T-cell (primary cell): Measurements from ENCODE around the gene CHMP2A. TPM values are rescaled to one million over a fixed set of nuclear protein-coding genes. Genes with fewer than 3 reads are reported as not detected.

Experiments used
- ATAC-seq, 4 experiments: fragments of 200-7000 bp in 3 of 4; fragments of 150-1000 bp in 1 of 4; cut with Tn5 transposase; replicated peaks in 1 of 4; 1 replicate in 3 of 4; 2 replicates in 1 of 4; pipeline ENCODE4 v1.10.0; 2021; ENCODE audit warnings: moderate library complexity in 3 of 4, mild to moderate bottlenecking in 2 of 4, moderate number of reproducible peaks in 1 of 4
- CTCF ChIA-PET, 2 donors: fragments of 300-600 bp; sonication (Branson Sonifier 250); formaldehyde crosslinking; loops; one replicate each; lab custom pipeline; 2022; ENCODE audit warnings: antibody characterized with exemption in 2 of 2; lab: Charles Lee
- POLR2A ChIA-PET, 2 donors: fragments of 300-600 bp; sonication (Branson Sonifier 250); formaldehyde crosslinking; loops; one replicate each; lab custom pipeline; 2022; ENCODE audit warnings: antibody characterized with exemption in 2 of 2; lab: Charles Lee
- DNase-seq, 35 experiments: peaks; one replicate each; pipeline versions ENCODE4 v3.0.0 to v3.0.0-alpha.2; 2013 to 2023
- H3K27ac ChIP-seq: one replicate; pipeline ENCODE4 v1.5.1; 2013; ENCODE audit warnings: low read length
- H3K27me3 ChIP-seq, 2 experiments: replicated peaks in 1 of 2; 1 replicate in 1 of 2; 2 replicates in 1 of 2; pipeline versions ENCODE4 v1.6.1 to v1.7.0; 2013; ENCODE audit warnings: low read length in 1 of 2, mixed read lengths in 1 of 2; ENCODE audit not compliant: control insufficient read depth in 2 of 2, insufficient read depth in 2 of 2; ENCODE audit errors: extremely low read depth in 1 of 2
- H3K36me3 ChIP-seq, 2 donors: 1 replicate in 1 of 2; 2 replicates in 1 of 2; pipeline versions ENCODE4 v1.6.1 to v1.7.0; 2013; ENCODE audit warnings: low read length in 1 of 2; ENCODE audit not compliant: control insufficient read depth in 2 of 2, insufficient read depth in 1 of 2; ENCODE audit errors: extremely low read depth in 1 of 2
- H3K4me1 ChIP-seq, 2 experiments: 1 replicate in 1 of 2; 2 replicates in 1 of 2; pipeline versions ENCODE4 v1.6.1 to v1.7.0; 2013; ENCODE audit warnings: low read length in 2 of 2, mixed read lengths in 1 of 2; ENCODE audit not compliant: insufficient read depth in 2 of 2, control insufficient read depth in 1 of 2; ENCODE audit errors: extremely low read depth in 1 of 2
- H3K4me3 ChIP-seq, 2 donors: 1 replicate in 1 of 2; 2 replicates in 1 of 2; pipeline versions ENCODE4 v1.5.1 to v1.7.0; 2013; ENCODE audit warnings: mild to moderate bottlenecking in 2 of 2, low read length in 1 of 2, moderate library complexity in 1 of 2; ENCODE audit not compliant: control insufficient read depth in 1 of 2; ENCODE audit errors: extremely low read depth in 1 of 2
- H3K9me3 ChIP-seq: 2 replicates; pipeline ENCODE4 v1.7.0; 2013
- H3K27ac Mint-ChIP-seq, 2 donors: one replicate each; pipeline ENCODE4 v1.8.0; 2020 to 2021; ENCODE audit warnings: mild to moderate bottlenecking in 2 of 2, mixed read lengths in 2 of 2
- H3K27me3 Mint-ChIP-seq, 2 donors: one replicate each; pipeline ENCODE4 v1.8.0; 2021 to 2022; ENCODE audit warnings: mixed read lengths in 2 of 2
- H3K36me3 Mint-ChIP-seq: one replicate; pipeline ENCODE4 v1.8.0; 2021; ENCODE audit warnings: mixed read lengths
- H3K4me1 Mint-ChIP-seq, 3 donors: one replicate each; pipeline ENCODE4 v1.8.0; 2020 to 2022; ENCODE audit warnings: mixed read lengths in 3 of 3, mild to moderate bottlenecking in 1 of 3
- H3K4me3 Mint-ChIP-seq, 3 donors: one replicate each; pipeline ENCODE4 v1.8.0; 2020 to 2022; ENCODE audit warnings: mild to moderate bottlenecking in 3 of 3, mixed read lengths in 3 of 3, moderate library complexity in 3 of 3
- H3K9me3 Mint-ChIP-seq, 3 donors: one replicate each; pipeline ENCODE4 v1.8.0; 2020 to 2022; ENCODE audit warnings: mixed read lengths in 3 of 3
- WGBS: methylation state at CpG from one replicate; pipeline ENCODE4 v1.1.5; 2013; ENCODE audit warnings: missing lambda C conversion rate; ENCODE audit not compliant: insufficient coverage; 5-methylcytosine and 5-hydroxymethylcytosine counted together
- total RNA-seq, 35 experiments: library from RNA in 6 of 35; stranded (reverse) in 6 of 35; fragments of 120-200 nt in 1 of 35; gene quantifications; one replicate each; pipeline versions ENCODE4 v1.2.1 to v1.2.4 and lab custom pipeline; 2013 to 2026

Gene CHMP2A
- total RNA-seq, 5 donors from 2014 or later (not counting 1 experiment from before 2014, with no cell fraction given): 61.5 to 82.9 (median 79.3) TPM

DNA sequence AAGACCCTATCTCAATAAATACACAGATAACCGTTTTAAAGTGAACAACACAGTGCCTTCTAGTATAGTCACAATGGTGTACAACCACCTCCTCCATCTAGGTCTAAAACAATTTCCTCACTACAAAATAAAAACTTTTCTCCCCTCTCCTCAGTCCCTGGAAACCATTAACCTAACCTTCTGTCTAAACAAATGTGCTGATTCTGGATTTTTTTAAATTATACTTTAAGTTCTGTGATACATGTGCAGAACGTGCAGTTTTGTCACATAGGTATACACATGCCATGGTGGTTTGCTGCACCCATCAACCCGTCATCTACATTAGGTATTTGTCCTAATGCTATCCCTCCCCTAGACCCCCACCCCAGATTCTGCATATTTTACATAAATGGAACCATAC is 25.5 kb downstream of the CHMP2A start:
- Histone ChIP-seq H3K4me1 (no peaks in the 10 kb centered on the region), H3K27me3 (peaks cover 0 to 6% of the 10 kb centered on the region in 2 experiments), H3K36me3 (no peaks in the 10 kb centered on the region), H3K27ac (no peak overlapping the region), H3K9me3 (no peaks in the 10 kb centered on the region), H3K4me3 (no peak overlapping the region)
- POLR2A ChIA-PET: no interaction called here
- peaks cover 0 to 3% of the 10 kb centered on the region in 2 donors for H3K27me3 Mint-ChIP-seq
- CTCF ChIA-PET: no interaction called here
- WGBS: 88% methylated on average over 1 of the region's 3 CpGs
- no peak overlapping the region for H3K4me3 Mint-ChIP-seq
- H3K27ac Mint-ChIP-seq: no peak overlapping the region
- ATAC-seq: no peak
- no peaks in the 10 kb centered on the region for H3K9me3 Mint-ChIP-seq
- no peak for DNase-seq
- no peaks in the 10 kb centered on the region for H3K4me1 Mint-ChIP-seq
- no peaks in the 10 kb centered on the region for H3K36me3 Mint-ChIP-seq

DNA sequence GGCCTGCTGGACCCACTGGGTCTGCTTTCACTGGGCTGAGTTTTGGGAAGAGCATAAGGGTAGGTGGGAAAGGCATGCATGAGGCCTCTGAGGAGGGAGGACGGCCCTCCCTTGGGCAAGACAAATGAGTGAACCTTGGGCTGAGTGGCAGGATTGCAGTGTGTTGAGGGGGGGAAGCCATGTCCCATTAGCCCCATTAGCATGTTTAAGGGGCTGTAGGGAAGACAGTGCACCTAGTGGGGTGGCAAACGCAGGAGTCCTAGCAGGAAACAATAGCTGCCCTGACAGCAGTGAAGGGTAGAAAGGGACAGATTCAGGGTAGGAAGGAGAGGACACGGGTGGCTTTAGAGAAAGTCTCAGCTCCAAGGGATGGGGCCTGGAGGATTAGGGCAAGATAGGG is 32.2 kb downstream of the CHMP2A start:
- WGBS: 96% methylated on average over 2 of the region's 3 CpGs
- ATAC-seq: no peak
- Mint-ChIP-seq H3K27ac (no peak overlapping the region), H3K36me3 (no peaks in the 10 kb centered on the region), H3K27me3 (no peaks in the 10 kb centered on the region), H3K9me3 (peaks cover 0 to 4% (median 0%) of the 10 kb centered on the region in 3 donors), H3K4me3 (no peak overlapping the region), H3K4me1 (peaks cover 23 to 30% (median 28%) of the 10 kb centered on the region in 3 donors)
- ChIA-PET POLR2A (no interaction called here), CTCF (no interaction called here)
- peaks cover 11 to 28% of the 10 kb centered on the region in 2 experiments for H3K4me1 ChIP-seq
- DNase-seq: no peak
- no peak overlapping the region for H3K4me3 ChIP-seq
- no peaks in the 10 kb centered on the region for H3K27me3 ChIP-seq
- no peak overlapping the region for H3K27ac ChIP-seq
- no peaks in the 10 kb centered on the region for H3K36me3 ChIP-seq
- no peaks in the 10 kb centered on the region for H3K9me3 ChIP-seq

DNA sequence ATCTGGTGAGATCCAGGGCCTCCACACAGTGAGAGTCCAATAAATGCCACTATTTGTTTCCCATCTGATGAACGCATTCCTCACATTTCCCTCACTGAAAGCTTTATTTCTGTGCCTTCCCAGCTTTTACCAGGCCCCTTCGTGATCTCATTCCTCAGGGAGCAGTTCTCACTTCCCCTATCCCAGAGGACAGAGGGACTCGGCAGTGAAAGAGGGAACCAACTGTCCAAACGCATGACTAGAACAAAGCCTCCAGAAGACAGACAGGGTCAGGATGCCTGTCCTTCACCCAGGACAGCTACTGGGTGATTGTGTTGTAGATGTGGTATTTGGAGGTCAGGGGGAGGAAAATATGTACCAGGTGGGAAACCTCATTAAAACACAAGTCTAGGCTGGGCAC is 33.3 kb downstream of the CHMP2A start:
- no peak for ATAC-seq
- POLR2A ChIA-PET: interaction anchor here in 1 of 2 donors (0.6 kb wide), 1 partner anchor 53 kb away, joined by 6 read pairs; no protein-coding TSS in a partner anchor
- no peak overlapping the region for H3K4me3 ChIP-seq
- Mint-ChIP-seq H3K4me3 (no peak overlapping the region), H3K4me1 (peaks cover 23 to 35% (median 32%) of the 10 kb centered on the region in 3 donors), H3K27ac (no peak overlapping the region), H3K27me3 (no peaks in the 10 kb centered on the region), H3K36me3 (no peaks in the 10 kb centered on the region), H3K9me3 (peaks cover 0 to 4% (median 0%) of the 10 kb centered on the region in 3 donors)
- CTCF ChIA-PET: interaction anchor here (0.6 to 2.7 kb wide), 5 partner anchors 22 to 633 kb away, joined by 3 to 13 read pairs (median 4); partner anchors contain the start of genes TRIM28 (in 1 of the 2) and ZNF814 (in 1 of the 2)
- H3K9me3 ChIP-seq: no peaks in the 10 kb centered on the region
- H3K36me3 ChIP-seq: peaks cover 0 to 6% of the 10 kb centered on the region in 2 donors
- no peak for DNase-seq
- H3K4me1 ChIP-seq: peaks cover 11 to 33% of the 10 kb centered on the region in 2 experiments
- no peak overlapping the region for H3K27ac ChIP-seq
- H3K27me3 ChIP-seq: no peaks in the 10 kb centered on the region
- 93% methylated on average over 2 of the region's 4 CpGs for WGBS

DNA sequence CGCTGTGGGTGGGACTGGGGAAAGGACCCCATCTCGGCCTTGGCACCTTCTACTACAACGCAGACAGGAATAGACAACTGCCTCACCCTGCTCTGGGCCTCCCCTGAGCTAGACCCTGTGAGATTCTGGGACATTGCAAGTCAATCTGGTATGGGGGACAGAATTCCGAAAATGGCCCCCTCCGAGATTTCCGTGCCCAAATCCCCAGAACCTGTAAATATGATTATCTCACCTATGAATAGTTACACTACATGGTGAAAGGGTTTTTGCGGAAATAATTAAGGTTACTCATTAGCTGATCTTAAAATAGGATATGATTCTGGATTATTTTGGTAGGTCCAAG is 34.7 kb downstream of the CHMP2A start:
- ChIA-PET POLR2A (interaction anchor here in 1 of 2 donors (0.6 to 1.2 kb wide), 2 partner anchors 24 to 55 kb away, joined by 3 to 4 read pairs; partner anchors contain the start of gene TRIM28), CTCF (interaction anchor here (1.0 to 2.7 kb wide), 10 partner anchors 20 to 158 kb away, joined by 3 to 13 read pairs (median 4); partner anchors contain the start of genes CHMP2A (in 1 of the 2), TRIM28 (in 1 of the 2) and ZNF497 (in 1 of the 2))
- 80% methylated on average over 1 of the region's 7 CpGs for WGBS
- Mint-ChIP-seq H3K27ac (peak overlapping the region; percentile 97 to 98), H3K27me3 (no peaks in the 10 kb centered on the region), H3K36me3 (peaks cover 8% of the 10 kb centered on the region), H3K4me3 (peak overlapping the region; percentile 93 to 94 (median 94)), H3K4me1 (peaks cover 31 to 44% (median 41%) of the 10 kb centered on the region in 3 donors), H3K9me3 (peaks cover 0 to 4% (median 0%) of the 10 kb centered on the region in 3 donors)
- ATAC-seq (no peak), DNase-seq (no peak)
- Histone ChIP-seq H3K36me3 (peaks cover 0 to 16% of the 10 kb centered on the region in 2 donors), H3K27ac (peak overlapping the region; percentile 92), H3K4me1 (peaks cover 11 to 41% of the 10 kb centered on the region in 2 experiments), H3K4me3 (peak overlapping the region; percentile 2 to 88), H3K9me3 (no peaks in the 10 kb centered on the region), H3K27me3 (no peaks in the 10 kb centered on the region)

DNA sequence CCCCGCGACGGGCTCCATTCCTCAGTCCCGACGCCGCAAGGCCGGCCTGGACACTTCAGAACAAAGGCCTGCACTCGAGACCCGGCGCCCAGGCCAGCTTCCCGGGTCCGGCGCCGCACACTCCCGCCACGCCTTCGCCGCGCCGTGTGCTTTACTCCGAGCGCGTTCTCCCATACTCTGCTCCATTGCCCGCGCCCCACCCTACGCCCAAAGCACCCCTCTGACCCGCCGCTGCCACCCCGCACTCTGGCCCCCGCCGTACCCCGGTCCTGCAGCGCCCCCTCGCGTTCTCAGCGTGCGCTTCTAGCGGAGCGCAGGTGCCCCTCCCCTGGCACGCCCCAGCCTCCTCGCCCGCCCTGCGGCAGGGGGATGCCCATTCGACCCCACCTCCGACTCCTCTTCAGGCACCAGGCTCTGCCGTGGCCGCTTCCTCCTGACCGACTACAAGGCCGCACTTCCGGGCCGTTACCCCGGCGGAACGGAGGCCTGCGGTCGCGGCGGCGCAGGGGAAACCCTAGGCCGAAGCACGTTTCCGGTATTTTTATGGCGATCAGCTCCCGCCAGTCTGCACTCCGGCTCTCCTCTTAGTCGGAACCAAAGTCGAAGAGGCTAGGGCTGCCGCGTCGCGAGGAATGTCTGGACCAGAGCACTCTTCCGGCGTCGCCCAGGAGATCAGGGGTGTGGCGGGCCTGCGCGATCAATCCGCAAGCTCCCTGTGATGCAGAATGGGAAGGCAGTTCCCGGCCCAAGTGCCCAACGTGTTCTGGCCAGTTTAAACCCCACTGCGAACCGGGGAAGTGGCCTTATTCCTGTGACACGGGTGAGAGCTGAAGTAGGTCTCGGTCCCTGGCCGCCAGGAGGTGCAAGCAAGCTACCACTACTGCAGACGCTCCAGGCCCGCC is 35.3 kb downstream of the CHMP2A start, which contains the start of gene ZBTB45:
Gene ZBTB45, minus strand, starts transcription at position 456 of the 902 bp plus-strand sequence. CDS start 2,137 bp downstream, outside the sequence.
- peak within 1 kb of the TSS; percentile 97 to 98 for H3K27ac Mint-ChIP-seq
- peak within 1 kb of the TSS; percentile 82 to 88 for H3K4me3 ChIP-seq
- peaks cover 0 to 4% (median 0%) of the 10 kb centered on the region in 3 donors for H3K9me3 Mint-ChIP-seq
- H3K36me3 Mint-ChIP-seq: peaks cover 8% of the 10 kb centered on the region
- H3K27me3 ChIP-seq: no peaks in the 10 kb centered on the region
- peak within 1 kb of the TSS; percentile 92 for H3K27ac ChIP-seq
- H3K4me1 Mint-ChIP-seq: peaks cover 35 to 48% (median 43%) of the 10 kb centered on the region in 3 donors
- H3K9me3 ChIP-seq: no peaks in the 10 kb centered on the region
- H3K27me3 Mint-ChIP-seq: no peaks in the 10 kb centered on the region
- peaks cover 0 to 16% of the 10 kb centered on the region in 2 donors for H3K36me3 ChIP-seq
- peak; percentile 70 to 93 (median 80) for DNase-seq
- POLR2A ChIA-PET: interaction anchor here in 1 of 2 donors (1.2 kb wide), 1 partner anchor 24 kb away, joined by 3 read pairs; the partner anchor contains the start of gene TRIM28
- peaks cover 12 to 45% of the 10 kb centered on the region in 2 experiments for H3K4me1 ChIP-seq
- H3K4me3 Mint-ChIP-seq: peak within 1 kb of the TSS; percentile 93 to 94 (median 94)
- ATAC-seq: peak; percentile 83 to 86 (median 85)
- under 1% methylated on average over 77 of the region's 87 CpGs for WGBS
- CTCF ChIA-PET: interaction anchor here (0.6 to 2.7 kb wide), 11 partner anchors 19 to 232 kb away, joined by 3 to 13 read pairs (median 4); partner anchors contain the start of genes CHMP2A (in 1 of the 2), TRIM28 (in 1 of the 2) and ZNF497 (in 1 of the 2)

DNA sequence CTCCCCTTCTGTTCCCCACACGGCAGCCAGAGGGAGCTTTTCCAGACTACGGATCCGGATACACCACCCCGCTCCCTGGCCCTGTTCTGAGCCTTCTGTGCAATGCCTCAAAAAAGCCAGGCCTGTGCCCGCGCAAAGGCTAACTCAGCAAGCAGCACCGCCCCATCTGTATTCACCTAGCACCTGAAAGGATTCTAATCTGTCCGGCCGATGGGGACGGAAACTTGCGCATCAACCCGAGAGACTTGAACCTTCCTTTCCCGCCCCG is 35.9 kb downstream of the CHMP2A start:
- Mint-ChIP-seq H3K27ac (peak overlapping the region; percentile 97 to 98), H3K4me1 (peaks cover 39 to 53% (median 49%) of the 10 kb centered on the region in 3 donors), H3K9me3 (peaks cover 0 to 4% (median 0%) of the 10 kb centered on the region in 3 donors), H3K27me3 (no peaks in the 10 kb centered on the region), H3K4me3 (peak overlapping the region; percentile 93 to 94 (median 94)), H3K36me3 (peaks cover 8% of the 10 kb centered on the region)
- no peaks in the 10 kb centered on the region for H3K27me3 ChIP-seq
- peak overlapping the region; percentile 92 for H3K27ac ChIP-seq
- DNase-seq (peak in 28 of 35 experiments; percentile 21 to 68 (median 35)), ATAC-seq (peak; percentile 8 to 22 (median 16))
- ChIA-PET POLR2A (no interaction called here), CTCF (interaction anchor here in 1 of 2 donors (1.0 to 1.4 kb wide), 2 partner anchors 20 to 61 kb away, joined by 4 read pairs; no protein-coding TSS in a partner anchor)
- WGBS: 0% methylated on average over 14 of the region's 14 CpGs
- peaks cover 0 to 16% of the 10 kb centered on the region in 2 donors for H3K36me3 ChIP-seq
- peaks cover 15 to 51% of the 10 kb centered on the region in 2 experiments for H3K4me1 ChIP-seq
- peak overlapping the region; percentile 82 to 88 for H3K4me3 ChIP-seq
- H3K9me3 ChIP-seq: no peaks in the 10 kb centered on the region
